Hematopoietic multipotent progenitor cell (in vitro differentiated cells): ENCODE results near the gene VRK3. TPM values are rescaled to one million over a fixed set of nuclear protein-coding genes. Genes with fewer than 3 reads are reported as not detected.

ENCODE experiments used
- DNase-seq, 3 donors: peaks; one replicate each; pipeline ENCODE4 v3.0.0-alpha.2; 2011 to 2015; ENCODE audit warnings: low read depth in 2 of 3, low spot score in 2 of 3
- total RNA-seq: library from RNA; depleted of rRNA; stranded (reverse); fragments of >200 nt; gene quantifications from one replicate; pipeline ENCODE4 v1.2.3, GENCODE V29; 2012

Gene VRK3
- total RNA-seq, 1 donor, result 50.4 TPM

- no peak for DNase-seq
Measured at GRCh38 chr19:50030937-50031336, 5.8 kb upstream of the VRK3 start.

GRCh38 chr19:50030225-50030624, 5.1 kb upstream of the VRK3 start:
- no peak for DNase-seq

GRCh38 chr19:50026550-50026906, 1.4 kb upstream of the VRK3 start:
- no peak for DNase-seq

- DNase-seq, result peak in 2 of 3 donors; percentile 95 to 97
Measured at GRCh38 chr19:50025794-50026549, 800 bp upstream of the VRK3 start, which contains the start of gene ZNF473. TSS of gene ZNF473 (plus strand) at chr19:50026005. CDS start at chr19:50031083, 5,078 bp downstream.

GRCh38 chr19:50024719-50025021, 502 bp downstream of the VRK3 start:
- DNase-seq, result no peak

GRCh38 chr19:50022823-50023222, 2.3 kb downstream of the VRK3 start:
- no peak for DNase-seq

- no peak for DNase-seq
Measured at GRCh38 chr19:50020481-50020880, 4.7 kb downstream of the VRK3 start.

- no peak for DNase-seq
Measured at GRCh38 chr19:50016225-50016807, 8.9 kb downstream of the VRK3 start.

GRCh38 chr19:50008532-50008931, 16.6 kb downstream of the VRK3 start:
- no peak for DNase-seq

GRCh38 chr19:50007947-50008346, 17.2 kb downstream of the VRK3 start:
- DNase-seq, result no peak

GRCh38 chr19:50007170-50007569, 18.0 kb downstream of the VRK3 start:
- no peak for DNase-seq

GRCh38 chr19:50005428-50005827, 19.7 kb downstream of the VRK3 start:
- no peak for DNase-seq

- DNase-seq, result peak in 2 of 3 donors; percentile 72 to 77
Measured at GRCh38 chr19:50003810-50004419, 21.3 kb downstream of the VRK3 start.

- DNase-seq, result no peak
Measured at GRCh38 chr19:50003254-50003788, 21.9 kb downstream of the VRK3 start.

- no peak for DNase-seq
Measured at GRCh38 chr19:50002386-50002960, 22.7 kb downstream of the VRK3 start.

GRCh38 chr19:50001775-50002174, 23.4 kb downstream of the VRK3 start:
- DNase-seq, result no peak

GRCh38 chr19:50000841-50001557, 24.2 kb downstream of the VRK3 start:
- no peak for DNase-seq

- DNase-seq, result no peak
Measured at GRCh38 chr19:50000038-50000840, 24.9 kb downstream of the VRK3 start.

- DNase-seq, result no peak
Measured at GRCh38 chr19:49999371-50000010, 25.7 kb downstream of the VRK3 start.

- DNase-seq, result peak in 2 of 3 donors; percentile 33 to 57
Measured at GRCh38 chr19:49997709-49998108, 27.5 kb downstream of the VRK3 start.
